Measurements from ENCODE around the gene ADCYAP1.

ADCYAP1 gene

DNA sequence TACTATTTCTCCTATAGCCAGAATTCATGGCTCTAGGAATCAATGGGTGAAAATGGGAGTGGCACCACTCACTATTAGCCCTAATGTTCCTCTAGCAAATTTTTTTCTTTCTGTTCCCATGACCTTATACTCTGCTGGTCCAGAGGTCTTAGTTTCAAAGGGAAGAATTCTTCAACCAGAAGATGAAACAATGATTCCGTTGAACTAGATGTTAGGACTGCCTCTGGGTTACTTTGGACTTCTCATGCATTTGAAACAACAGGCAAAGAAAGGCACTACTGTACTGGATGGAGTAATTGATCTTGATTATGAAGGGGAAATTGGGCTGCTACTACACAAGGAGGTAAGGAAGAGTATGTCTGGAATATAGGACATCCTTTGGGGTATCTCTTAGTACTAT is 18.6 kb upstream of the ADCYAP1 start:
- H3K27ac ChIP-seq (ENCODE audit: low read depth, low read length) = no peak overlapping the region
- H3K79me2 ChIP-seq (ENCODE audit: insufficient read depth, low read length) = no peaks in the 10 kb centered on the region
- H3K9me3 ChIP-seq (ENCODE audit: insufficient read depth, low read length) = no peaks in the 10 kb centered on the region
- no peaks in the 10 kb centered on the region for H3F3A ChIP-seq (ENCODE audit: insufficient read depth)
- H4K20me1 ChIP-seq (ENCODE audit: low read depth, low read length) = no peaks in the 10 kb centered on the region
- no peaks in the 10 kb centered on the region for H3K9me2 ChIP-seq (replicated peaks; ENCODE audit: insufficient read depth, low read length)
- no peak for TF ChIP-seq EZH2phosphoT487 (conservative IDR thresholded peaks at IDR 0.05; ENCODE audit: low read length)
- TF ChIP-seq, protein P1, sequence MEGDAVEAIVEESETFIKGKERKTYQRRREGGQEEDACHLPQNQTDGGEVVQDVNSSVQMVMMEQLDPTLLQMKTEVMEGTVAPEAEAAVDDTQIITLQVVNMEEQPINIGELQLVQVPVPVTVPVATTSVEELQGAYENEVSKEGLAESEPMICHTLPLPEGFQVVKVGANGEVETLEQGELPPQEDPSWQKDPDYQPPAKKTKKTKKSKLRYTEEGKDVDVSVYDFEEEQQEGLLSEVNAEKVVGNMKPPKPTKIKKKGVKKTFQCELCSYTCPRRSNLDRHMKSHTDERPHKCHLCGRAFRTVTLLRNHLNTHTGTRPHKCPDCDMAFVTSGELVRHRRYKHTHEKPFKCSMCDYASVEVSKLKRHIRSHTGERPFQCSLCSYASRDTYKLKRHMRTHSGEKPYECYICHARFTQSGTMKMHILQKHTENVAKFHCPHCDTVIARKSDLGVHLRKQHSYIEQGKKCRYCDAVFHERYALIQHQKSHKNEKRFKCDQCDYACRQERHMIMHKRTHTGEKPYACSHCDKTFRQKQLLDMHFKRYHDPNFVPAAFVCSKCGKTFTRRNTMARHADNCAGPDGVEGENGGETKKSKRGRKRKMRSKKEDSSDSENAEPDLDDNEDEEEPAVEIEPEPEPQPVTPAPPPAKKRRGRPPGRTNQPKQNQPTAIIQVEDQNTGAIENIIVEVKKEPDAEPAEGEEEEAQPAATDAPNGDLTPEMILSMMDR (IDR thresholded peaks at IDR 0.05; ENCODE audit: insufficient read depth, low read length, poor library complexity, severe bottlenecking) = no peak
- H2AFZ ChIP-seq (ENCODE audit: low read depth, low read length, severe bottlenecking) = no peak overlapping the region
- no peak overlapping the region for H3K9ac ChIP-seq (ENCODE audit: low read length)
- no peaks in the 10 kb centered on the region for H3K27me3 ChIP-seq (ENCODE audit: low read length)
- H3K36me3 ChIP-seq (ENCODE audit: low read length) = no peaks in the 10 kb centered on the region
- H3K4me3 ChIP-seq (ENCODE audit: insufficient read depth, low read length, poor library complexity, severe bottlenecking) = no peak overlapping the region
- no peak overlapping the region for H3K4me2 ChIP-seq (ENCODE audit: low read depth, low read length, poor library complexity, severe bottlenecking)

DNA sequence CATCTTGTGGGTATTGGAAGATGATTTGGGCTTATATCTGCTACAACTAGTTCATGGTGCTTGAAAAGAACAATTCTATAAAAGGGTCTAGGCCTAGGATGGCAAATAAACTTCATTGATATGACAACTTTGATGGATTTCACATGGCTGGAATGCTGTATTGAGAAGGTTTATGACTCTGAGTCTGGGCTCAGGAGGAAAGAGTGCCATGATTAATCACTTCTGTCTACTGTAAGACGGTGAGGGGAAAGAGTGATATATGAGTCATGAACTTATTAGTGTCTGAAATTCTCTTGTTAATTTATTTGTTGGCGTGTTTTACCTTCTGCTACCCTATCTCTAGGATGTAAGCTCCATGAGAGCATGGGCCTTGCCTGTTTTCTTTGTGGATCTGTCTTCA is 17.0 kb upstream of the ADCYAP1 start:
- Histone ChIP-seq H3K27ac (ENCODE audit: low read depth, low read length) (no peak overlapping the region), H4K20me1 (ENCODE audit: low read depth, low read length) (no peaks in the 10 kb centered on the region), H3K9me2 (replicated peaks; ENCODE audit: insufficient read depth, low read length) (no peaks in the 10 kb centered on the region), H3K36me3 (ENCODE audit: low read length) (no peaks in the 10 kb centered on the region), H3K4me2 (ENCODE audit: low read depth, low read length, poor library complexity, severe bottlenecking) (no peak overlapping the region), H3K9ac (ENCODE audit: low read length) (no peak overlapping the region), H3K4me3 (ENCODE audit: insufficient read depth, low read length, poor library complexity, severe bottlenecking) (no peak overlapping the region), H3K79me2 (ENCODE audit: insufficient read depth, low read length) (no peaks in the 10 kb centered on the region), H2AFZ (ENCODE audit: low read depth, low read length, severe bottlenecking) (no peak overlapping the region), H3F3A (ENCODE audit: insufficient read depth) (no peaks in the 10 kb centered on the region), H3K27me3 (ENCODE audit: low read length) (no peaks in the 10 kb centered on the region), H3K9me3 (ENCODE audit: insufficient read depth, low read length) (no peaks in the 10 kb centered on the region)
- TF ChIP-seq, protein P1 (IDR thresholded peaks at IDR 0.05; ENCODE audit: insufficient read depth, low read length, poor library complexity, severe bottlenecking) = no peak
- TF ChIP-seq EZH2phosphoT487 (conservative IDR thresholded peaks at IDR 0.05; ENCODE audit: low read length) = no peak

DNA sequence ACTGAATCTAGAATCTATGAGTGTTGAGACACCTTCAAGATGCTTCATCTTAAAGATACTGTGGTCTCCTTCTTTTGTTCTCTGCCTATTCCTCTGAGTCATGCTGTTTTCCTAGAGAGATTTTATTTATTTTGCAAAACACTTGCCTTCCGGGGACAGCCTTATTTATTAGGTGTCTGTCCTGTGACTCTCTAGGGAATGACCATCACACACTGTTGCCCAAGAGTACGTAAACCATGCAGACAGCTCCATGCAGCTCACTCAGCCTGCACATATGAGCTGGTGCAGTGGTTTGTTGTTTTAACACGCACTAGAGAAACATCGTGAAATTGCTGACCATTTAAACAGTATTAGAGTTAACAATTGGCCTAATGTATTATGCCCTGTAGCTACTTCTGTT is 12.4 kb upstream of the ADCYAP1 start:
- Histone ChIP-seq H2AFZ (ENCODE audit: low read depth, low read length, severe bottlenecking) (no peak overlapping the region), H4K20me1 (ENCODE audit: low read depth, low read length) (no peaks in the 10 kb centered on the region), H3K27me3 (ENCODE audit: low read length) (no peaks in the 10 kb centered on the region), H3K9ac (ENCODE audit: low read length) (no peak overlapping the region), H3K79me2 (ENCODE audit: insufficient read depth, low read length) (no peaks in the 10 kb centered on the region), H3K27ac (ENCODE audit: low read depth, low read length) (no peak overlapping the region), H3K4me3 (ENCODE audit: insufficient read depth, low read length, poor library complexity, severe bottlenecking) (no peak overlapping the region), H3K36me3 (ENCODE audit: low read length) (no peaks in the 10 kb centered on the region), H3K9me3 (ENCODE audit: insufficient read depth, low read length) (no peaks in the 10 kb centered on the region), H3F3A (ENCODE audit: insufficient read depth) (no peaks in the 10 kb centered on the region), H3K4me2 (ENCODE audit: low read depth, low read length, poor library complexity, severe bottlenecking) (no peak overlapping the region), H3K9me2 (replicated peaks; ENCODE audit: insufficient read depth, low read length) (no peaks in the 10 kb centered on the region)
- no peak for TF ChIP-seq EZH2phosphoT487 (conservative IDR thresholded peaks at IDR 0.05; ENCODE audit: low read length)
- TF ChIP-seq, protein P1 (IDR thresholded peaks at IDR 0.05; ENCODE audit: insufficient read depth, low read length, poor library complexity, severe bottlenecking) = no peak
